NCI-H510A treated with DMSO at 0.1 percent for 48 hours (cell line): ENCODE data around the gene DDX1.
"Not testable (repeated sequence)": the region's sequence is repeated elsewhere in the genome, so short reads cannot be mapped to it uniquely, and the experiment has no call there.

Source experiments
- DNase-seq: peaks from one replicate; lab custom pipeline; 2025; lab: John Stamatoyannopoulos, UW

DDX1 gene

GRCh38 chr2:15677141-15677843 lies 85.6 kb downstream of the DDX1 start:
- DNase-seq, result no peak

GRCh38 chr2:15678346-15678745 lies 86.7 kb downstream of the DDX1 start:
- DNase-seq, result no peak

GRCh38 chr2:15678909-15679308 lies 87.2 kb downstream of the DDX1 start:
- no peak for DNase-seq

GRCh38 chr2:15679386-15679924 lies 87.8 kb downstream of the DDX1 start:
- DNase-seq, result no peak

GRCh38 chr2:15680132-15680531 lies 88.5 kb downstream of the DDX1 start:
- not testable (repeated sequence) for DNase-seq
